Measurements from ENCODE around the gene ACIN1.

Gene ACIN1

GRCh38 chr14:23074906-23075305 is 20.0 kb downstream of the ACIN1 start:
- DNase-seq = no peak

- no peak for DNase-seq
Measured at GRCh38 chr14:23071921-23072539, 22.9 kb downstream of the ACIN1 start.

- no peak for DNase-seq
Measured at GRCh38 chr14:23071244-23071920, 23.6 kb downstream of the ACIN1 start.

- no peak for DNase-seq
Measured at GRCh38 chr14:23070262-23071129, 24.4 kb downstream of the ACIN1 start.

GRCh38 chr14:23069413-23069806 is 25.5 kb downstream of the ACIN1 start:
- DNase-seq = no peak

GRCh38 chr14:23068789-23069412 is 26.0 kb downstream of the ACIN1 start:
- DNase-seq = no peak

GRCh38 chr14:23067847-23068788 is 26.8 kb downstream of the ACIN1 start:
- DNase-seq = no peak

- DNase-seq = no peak
Measured at GRCh38 chr14:23066855-23067744, 27.8 kb downstream of the ACIN1 start.

- DNase-seq = no peak
Measured at GRCh38 chr14:23066368-23066767, 28.6 kb downstream of the ACIN1 start.

GRCh38 chr14:23063601-23064000 is 31.3 kb downstream of the ACIN1 start:
- no peak for DNase-seq

GRCh38 chr14:23062002-23062401 is 32.9 kb downstream of the ACIN1 start:
- no peak for DNase-seq

GRCh38 chr14:23060536-23061260 is 34.2 kb downstream of the ACIN1 start:
- no peak for DNase-seq

GRCh38 chr14:23058654-23059504 is 36.1 kb downstream of the ACIN1 start:
- no peak for DNase-seq

- no peak for DNase-seq
Measured at GRCh38 chr14:23057757-23058653, 36.9 kb downstream of the ACIN1 start.

GRCh38 chr14:23056956-23057756 is 37.8 kb downstream of the ACIN1 start, which contains the start of gene CDH24:
Gene CDH24, minus strand, starts transcription at chr14:23057520. Its CDS starts 1,787 bp downstream, at chr14:23055733.
- no peak for DNase-seq

- DNase-seq = no peak
Measured at GRCh38 chr14:23056145-23056955, 38.6 kb downstream of the ACIN1 start.
